ENCODE data around the gene GNG7. TPM values are rescaled to one million over a fixed set of nuclear protein-coding genes. Genes with fewer than 3 reads are reported as not detected.

GNG7 gene
- total RNA-seq, 1 donor from 2014 or later = 5.5 TPM

DNA sequence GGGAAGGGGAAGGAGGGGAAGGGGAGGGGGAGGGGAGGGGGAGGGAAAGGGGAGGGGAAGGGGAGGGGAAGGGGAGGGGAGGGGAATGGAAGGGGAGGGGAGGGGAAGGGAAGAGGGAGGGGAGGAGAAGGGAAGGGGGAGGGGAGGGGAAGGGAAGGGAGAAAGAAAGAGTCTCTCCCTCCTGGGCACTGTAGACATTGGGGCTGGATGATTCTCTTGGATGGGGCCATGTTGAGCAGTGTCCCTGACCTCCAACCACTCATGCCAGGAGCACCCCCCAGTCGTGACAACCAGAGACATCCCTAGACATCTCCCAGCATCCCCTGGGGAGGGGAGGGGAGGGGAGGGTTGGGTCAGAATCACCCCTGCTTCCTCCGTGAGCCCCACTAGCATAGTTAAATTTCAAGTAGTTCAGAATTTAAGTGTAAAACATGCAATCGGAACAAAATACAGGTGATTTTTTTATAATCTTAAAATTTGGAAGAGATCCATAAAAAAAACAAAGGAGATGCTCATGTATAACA is 64.0 kb downstream of the GNG7 start:
- ATAC-seq (no peak), DNase-seq (no peak)
- H3K4me1 ChIP-seq = peaks cover 24% of the 10 kb centered on the region
- no peaks in the 10 kb centered on the region for H3K27me3 ChIP-seq
- H3K27ac ChIP-seq = no peak overlapping the region
- H3K9me3 ChIP-seq = no peaks in the 10 kb centered on the region
- H3K4me3 ChIP-seq = no peak overlapping the region
- intact Hi-C loops (cut with DNase I) = no loop called here
- no peaks in the 10 kb centered on the region for H3K36me3 ChIP-seq
- TF ChIP-seq, protein P1, sequence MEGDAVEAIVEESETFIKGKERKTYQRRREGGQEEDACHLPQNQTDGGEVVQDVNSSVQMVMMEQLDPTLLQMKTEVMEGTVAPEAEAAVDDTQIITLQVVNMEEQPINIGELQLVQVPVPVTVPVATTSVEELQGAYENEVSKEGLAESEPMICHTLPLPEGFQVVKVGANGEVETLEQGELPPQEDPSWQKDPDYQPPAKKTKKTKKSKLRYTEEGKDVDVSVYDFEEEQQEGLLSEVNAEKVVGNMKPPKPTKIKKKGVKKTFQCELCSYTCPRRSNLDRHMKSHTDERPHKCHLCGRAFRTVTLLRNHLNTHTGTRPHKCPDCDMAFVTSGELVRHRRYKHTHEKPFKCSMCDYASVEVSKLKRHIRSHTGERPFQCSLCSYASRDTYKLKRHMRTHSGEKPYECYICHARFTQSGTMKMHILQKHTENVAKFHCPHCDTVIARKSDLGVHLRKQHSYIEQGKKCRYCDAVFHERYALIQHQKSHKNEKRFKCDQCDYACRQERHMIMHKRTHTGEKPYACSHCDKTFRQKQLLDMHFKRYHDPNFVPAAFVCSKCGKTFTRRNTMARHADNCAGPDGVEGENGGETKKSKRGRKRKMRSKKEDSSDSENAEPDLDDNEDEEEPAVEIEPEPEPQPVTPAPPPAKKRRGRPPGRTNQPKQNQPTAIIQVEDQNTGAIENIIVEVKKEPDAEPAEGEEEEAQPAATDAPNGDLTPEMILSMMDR (IDR thresholded peaks at IDR 0.05) = no peak

DNA sequence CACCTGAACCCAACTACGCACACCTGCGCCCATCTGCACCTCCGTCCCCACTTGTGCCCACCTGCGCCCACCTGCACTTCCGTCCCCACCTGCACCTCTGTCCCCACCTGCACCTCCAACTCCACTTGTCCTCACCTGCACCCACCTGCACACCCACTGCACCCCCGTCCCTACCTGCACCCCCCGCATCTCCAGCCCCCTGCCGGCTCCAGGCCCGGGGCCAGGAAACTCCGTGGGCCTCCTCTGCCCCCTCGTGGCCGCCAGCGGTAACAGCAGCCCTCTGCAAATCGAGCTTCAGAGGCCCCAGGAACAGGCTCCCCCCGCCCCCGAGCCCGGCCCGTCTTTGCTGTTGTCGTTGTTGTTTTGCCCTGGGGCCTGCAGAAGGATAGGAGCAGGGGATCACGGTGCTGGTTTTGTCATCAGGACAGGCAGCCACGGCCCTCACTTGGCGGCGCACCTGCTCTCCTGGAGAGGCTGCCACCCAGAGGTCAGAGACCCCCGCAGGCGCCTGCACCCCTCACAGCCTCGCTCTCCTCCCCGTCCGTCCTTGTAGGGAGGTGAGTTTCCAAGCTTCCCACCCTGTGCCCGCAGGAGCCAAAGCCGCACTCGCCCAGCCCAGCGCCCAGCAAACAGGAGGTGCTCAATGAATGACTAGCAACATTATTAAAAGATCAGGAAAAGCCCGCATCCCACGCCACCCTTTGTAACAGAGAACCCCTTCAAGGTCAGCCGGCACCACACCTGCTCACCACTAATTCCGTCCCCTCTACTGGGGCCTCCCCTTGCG is 65.4 kb downstream of the GNG7 start:
- H3K4me3 ChIP-seq = no peak overlapping the region
- TF ChIP-seq, protein P1 (IDR thresholded peaks at IDR 0.05) = peak; percentile 77

DNA sequence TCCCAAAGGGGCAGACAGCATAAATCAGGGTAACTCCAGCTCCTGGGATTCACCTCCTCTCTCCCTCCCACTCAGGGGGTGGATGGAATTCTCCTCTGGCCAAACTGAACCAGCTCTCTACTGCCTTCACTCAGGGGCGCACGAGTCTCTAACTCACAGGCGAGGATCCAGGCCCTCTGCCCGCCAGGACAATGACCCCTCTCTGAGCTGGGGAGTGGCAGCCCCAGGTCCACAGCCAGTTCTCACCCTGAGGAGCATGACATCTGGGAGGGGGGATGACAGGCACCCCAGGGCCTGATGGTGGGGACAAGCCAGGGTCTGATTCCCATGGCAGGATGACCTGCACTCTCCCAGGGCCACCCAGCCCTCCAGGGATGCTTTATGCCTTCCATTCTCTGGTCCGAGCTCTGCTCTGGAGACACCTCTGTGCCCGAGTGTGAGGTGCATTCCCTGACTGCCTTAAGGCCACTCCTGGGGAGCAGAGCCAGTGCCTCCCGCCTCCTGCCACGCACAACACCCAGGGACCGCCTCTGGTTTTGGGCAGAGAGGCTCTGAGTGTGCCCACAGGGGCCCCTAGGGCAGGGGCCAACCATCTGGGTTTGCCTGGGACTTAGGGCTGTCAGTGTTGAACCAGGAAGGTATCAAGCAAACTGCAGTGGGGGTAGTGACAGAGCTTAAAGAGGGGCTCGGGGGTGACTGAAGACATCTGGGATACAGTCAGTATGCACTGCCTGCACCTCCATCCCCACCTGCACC is 66.2 kb downstream of the GNG7 start:
- H3K27me3 ChIP-seq = no peaks in the 10 kb centered on the region
- intact Hi-C loops (cut with DNase I) = no loop called here
- H3K36me3 ChIP-seq = no peaks in the 10 kb centered on the region
- peak overlapping the region; percentile 51 for H3K27ac ChIP-seq
- H3K4me3 ChIP-seq = no peak overlapping the region
- H3K4me1 ChIP-seq = peaks cover 24% of the 10 kb centered on the region
- no peaks in the 10 kb centered on the region for H3K9me3 ChIP-seq
- ATAC-seq (peak; percentile 4), DNase-seq (no peak)
- TF ChIP-seq, protein P1 (IDR thresholded peaks at IDR 0.05) = no peak

More for the DNA sequence above, 65.4 kb downstream of the GNG7 start:
- peak; percentile 89 for DNase-seq
- H3K27me3 ChIP-seq = no peaks in the 10 kb centered on the region
- intact Hi-C loops (cut with DNase I) = no loop called here
- no peaks in the 10 kb centered on the region for H3K36me3 ChIP-seq
- ATAC-seq = peak; percentile 78
- H3K9me3 ChIP-seq = no peaks in the 10 kb centered on the region
- H3K4me1 ChIP-seq = peaks cover 24% of the 10 kb centered on the region
- H3K27ac ChIP-seq = no peak overlapping the region

DNA sequence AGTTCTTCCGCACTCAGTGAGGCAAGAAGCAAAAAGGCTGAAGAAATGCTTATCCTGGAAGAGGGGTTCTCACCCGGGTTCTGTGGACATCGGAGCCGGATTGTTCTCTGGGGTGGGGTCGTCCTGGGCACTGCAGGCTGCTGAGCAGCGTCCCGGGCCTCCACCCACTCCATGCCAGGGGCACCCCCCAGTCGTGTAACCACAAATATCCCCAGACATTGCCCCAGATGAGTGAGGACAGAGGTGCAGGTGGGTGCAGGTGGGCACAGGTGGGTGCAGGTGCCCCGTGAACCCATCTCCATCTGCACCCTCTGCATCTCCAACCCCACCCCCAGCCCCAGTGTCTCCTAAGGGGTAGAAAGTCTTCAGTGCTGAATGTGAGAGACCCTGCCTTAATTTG is 67.5 kb downstream of the GNG7 start:
- H3K27ac ChIP-seq = peak overlapping the region; percentile 88
- no peak overlapping the region for H3K4me3 ChIP-seq
- no peaks in the 10 kb centered on the region for H3K36me3 ChIP-seq
- intact Hi-C loops (cut with DNase I) = no loop called here
- DNase-seq (no peak), ATAC-seq (no peak)
- H3K4me1 ChIP-seq = peaks cover 24% of the 10 kb centered on the region
- H3K9me3 ChIP-seq = no peaks in the 10 kb centered on the region
- H3K27me3 ChIP-seq = no peaks in the 10 kb centered on the region
- TF ChIP-seq, protein P1 (IDR thresholded peaks at IDR 0.05) = no peak

DNA sequence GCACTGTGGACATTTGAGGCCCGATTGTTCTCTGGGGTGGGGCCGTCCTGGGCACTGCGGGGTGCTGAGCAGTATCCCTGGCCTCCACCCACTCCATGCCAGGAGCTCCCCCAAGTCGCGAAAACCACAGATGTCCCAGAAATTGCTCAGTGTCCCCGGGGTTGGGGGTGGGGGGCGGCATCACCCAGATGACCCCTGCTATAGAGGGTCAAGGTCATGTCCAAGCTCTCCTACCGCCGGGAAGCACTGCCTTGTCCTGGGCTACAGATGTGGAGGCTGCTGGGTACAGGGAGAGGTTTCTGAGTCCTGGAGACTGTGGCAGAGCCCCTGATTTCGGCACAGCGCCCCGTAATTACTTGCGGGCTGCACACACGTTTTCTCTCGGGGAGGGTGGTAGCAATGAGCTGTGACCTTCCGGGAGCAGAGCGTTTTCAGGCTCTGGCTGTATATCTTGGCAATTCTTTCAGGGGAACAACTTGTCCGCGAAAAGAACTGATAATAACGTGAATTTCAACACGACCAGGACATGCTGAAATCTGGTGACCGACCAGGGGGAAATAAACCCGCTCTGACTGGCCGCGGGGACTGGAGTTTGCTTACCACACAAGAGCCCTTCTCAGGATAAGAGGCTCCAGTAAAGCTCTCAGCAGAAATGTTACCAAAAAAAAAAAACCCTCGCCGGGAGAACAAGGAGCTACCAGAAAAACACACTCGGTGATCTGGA is 68.1 kb downstream of the GNG7 start:
- intact Hi-C loops (cut with DNase I) = no loop called here
- Histone ChIP-seq H3K4me3 (peak overlapping the region; percentile 45), H3K36me3 (no peaks in the 10 kb centered on the region), H3K27me3 (no peaks in the 10 kb centered on the region), H3K9me3 (no peaks in the 10 kb centered on the region), H3K27ac (peak overlapping the region; percentile 88), H3K4me1 (peaks cover 25% of the 10 kb centered on the region)
- ATAC-seq = peak; percentile 66
- DNase-seq = peak; percentile 89
- TF ChIP-seq, protein P1 (IDR thresholded peaks at IDR 0.05) = no peak

Data from upper lobe of right lung (tissue), 1 donor.